SK-N-SH treated with all-trans-retinoic acid at 6 μM for 48 hours (cell line): ENCODE results near the gene FRAS1.

Experiments used
- ATAC-seq: fragments of 200-7000 bp; cut with Tn5 transposase; 3 replicates; pipeline ENCODE4 v1.9.1; 2020; ENCODE audit warnings: mild to moderate bottlenecking, moderate library complexity
- ARNTL ChIP-seq: fragments of 450-650 bp; formaldehyde crosslinking; IDR thresholded peaks from 2 replicates; pipeline ENCODE4 v1.5.0; 2020; ENCODE audit warnings: low read depth, mild to moderate bottlenecking, moderate library complexity, borderline replicate concordance
- CSDC2 ChIP-seq: fragments of 250-450 bp; sonication (Bioruptor Pico); IDR thresholded peaks from 2 replicates; pipeline ENCODE4 v1.5.0; 2020; ENCODE audit warnings: mild to moderate bottlenecking, moderate library complexity
- ESRRG ChIP-seq: fragments of 250-450 bp; sonication (Bioruptor Pico); IDR thresholded peaks from 2 replicates; pipeline ENCODE4 v1.6.1; 2021; ENCODE audit warnings: mild to moderate bottlenecking
- GLIS3 ChIP-seq: fragments of 250-450 bp; sonication (Bioruptor Pico); IDR thresholded peaks from 2 replicates; pipeline ENCODE4 v1.5.0; 2020; ENCODE audit warnings: mild to moderate bottlenecking, moderate library complexity
- ISL1 ChIP-seq: fragments of 250-450 bp; sonication (Bioruptor Pico); IDR thresholded peaks from 2 replicates; pipeline ENCODE4 v2.1.2; 2022; ENCODE audit warnings: mild to moderate bottlenecking, moderate library complexity
- OSR1 ChIP-seq: fragments of 250-450 bp; sonication (Bioruptor Pico); IDR thresholded peaks from 2 replicates; pipeline ENCODE4 v1.8.0; 2022; ENCODE audit warnings: moderate library complexity, mild to moderate bottlenecking, inconsistent platforms
- PPARA ChIP-seq: fragments of 250-450 bp; sonication (Bioruptor Pico); IDR thresholded peaks from 2 replicates; pipeline ENCODE4 v1.5.0; 2020; ENCODE audit warnings: mild to moderate bottlenecking, borderline replicate concordance
- RARB ChIP-seq: fragments of 250-450 bp; sonication (Bioruptor Pico); IDR thresholded peaks from 2 replicates; pipeline ENCODE4 v1.8.0; 2021; ENCODE audit warnings: mild to moderate bottlenecking, moderate library complexity
- SNAI2 ChIP-seq: fragments of 250-450 bp; sonication (Bioruptor Pico); IDR thresholded peaks from 2 replicates; pipeline ENCODE4 v1.5.0; 2020; ENCODE audit warnings: mild to moderate bottlenecking, moderate library complexity
- TCF4 ChIP-seq: fragments of 250-450 bp; sonication (Bioruptor Pico); IDR thresholded peaks from 2 replicates; pipeline ENCODE4 v1.8.0; 2021; ENCODE audit warnings: mild to moderate bottlenecking, moderate library complexity, borderline replicate concordance
- ZC3H10 ChIP-seq: fragments of 250-450 bp; sonication (Bioruptor Pico); IDR thresholded peaks from 2 replicates; pipeline ENCODE4 v1.5.1; 2021; ENCODE audit warnings: mild to moderate bottlenecking, moderate library complexity
- ZFP3 ChIP-seq: fragments of 250-450 bp; sonication (Bioruptor Pico); IDR thresholded peaks from 2 replicates; pipeline ENCODE4 v1.5.0; 2020; ENCODE audit warnings: mild to moderate bottlenecking, moderate library complexity
- ZFP30 ChIP-seq: fragments of 450-650 bp; formaldehyde crosslinking; IDR thresholded peaks from 2 replicates; pipeline ENCODE4 v1.5.0; 2022; ENCODE audit warnings: mild to moderate bottlenecking, moderate library complexity
- ZNF565 ChIP-seq: fragments of 450-650 bp; formaldehyde crosslinking; conservative IDR thresholded peaks from 2 replicates; pipeline ENCODE4 v1.5.0; 2020; ENCODE audit warnings: low read depth, mild to moderate bottlenecking, moderate library complexity
- ZNF70 ChIP-seq: fragments of 450-650 bp; formaldehyde crosslinking; IDR thresholded peaks from 2 replicates; pipeline ENCODE4 v1.5.0; 2020; ENCODE audit warnings: mild to moderate bottlenecking, moderate library complexity
- ZNF8 ChIP-seq: fragments of 450-650 bp; formaldehyde crosslinking; IDR thresholded peaks from 2 replicates; pipeline ENCODE4 v1.5.0; 2020; ENCODE audit warnings: mild to moderate bottlenecking, moderate library complexity
- TF ChIP-seq, protein P1 (sequence below): fragments of 250-450 bp; sonication (Bioruptor Pico); IDR thresholded peaks from 2 replicates; pipeline ENCODE4 v1.5.1; 2021; ENCODE audit warnings: mild to moderate bottlenecking, moderate library complexity
- TF ChIP-seq, protein P2 (sequence below): fragments of 250-450 bp; sonication (Bioruptor Pico); IDR thresholded peaks from 2 replicates; pipeline ENCODE4 v1.5.0; 2020; ENCODE audit warnings: mild to moderate bottlenecking, moderate library complexity
- TF ChIP-seq, protein P3 (sequence below): fragments of 250-450 bp; sonication (Bioruptor Pico); IDR thresholded peaks from 2 replicates; pipeline ENCODE4 v1.5.1; 2020; ENCODE audit warnings: low read depth, mild to moderate bottlenecking, moderate library complexity

Gene FRAS1

DNA sequence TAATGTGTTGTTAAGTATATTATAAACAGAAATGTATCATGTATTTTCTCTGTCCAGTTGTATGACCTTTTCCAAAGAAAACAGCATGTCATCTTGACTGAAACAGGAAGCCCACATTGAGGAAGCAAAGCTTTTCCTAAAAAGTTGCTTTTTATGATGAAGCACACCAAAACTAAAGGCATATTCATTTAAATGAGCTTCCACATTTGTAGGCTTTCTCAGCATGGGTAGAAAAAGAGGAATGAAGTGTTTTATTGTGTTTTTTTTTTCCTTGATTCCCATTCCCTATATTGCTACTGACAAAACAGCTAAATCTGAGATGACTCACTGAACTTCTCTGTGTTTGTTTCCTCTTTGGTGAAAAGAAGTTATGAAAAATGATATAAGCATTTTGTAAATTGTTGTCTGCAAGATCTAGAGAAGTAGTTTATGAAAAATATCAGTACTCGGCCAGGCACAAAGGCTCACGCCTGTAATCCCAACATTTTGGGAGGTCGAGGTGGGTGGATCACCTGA lies 32.5 kb upstream of the FRAS1 start:
- peak; percentile 79 for ATAC-seq
- TF ChIP-seq ESRRG (CRISPR knock-in tag): no peak
- no peak for TF ChIP-seq ZFP30

DNA sequence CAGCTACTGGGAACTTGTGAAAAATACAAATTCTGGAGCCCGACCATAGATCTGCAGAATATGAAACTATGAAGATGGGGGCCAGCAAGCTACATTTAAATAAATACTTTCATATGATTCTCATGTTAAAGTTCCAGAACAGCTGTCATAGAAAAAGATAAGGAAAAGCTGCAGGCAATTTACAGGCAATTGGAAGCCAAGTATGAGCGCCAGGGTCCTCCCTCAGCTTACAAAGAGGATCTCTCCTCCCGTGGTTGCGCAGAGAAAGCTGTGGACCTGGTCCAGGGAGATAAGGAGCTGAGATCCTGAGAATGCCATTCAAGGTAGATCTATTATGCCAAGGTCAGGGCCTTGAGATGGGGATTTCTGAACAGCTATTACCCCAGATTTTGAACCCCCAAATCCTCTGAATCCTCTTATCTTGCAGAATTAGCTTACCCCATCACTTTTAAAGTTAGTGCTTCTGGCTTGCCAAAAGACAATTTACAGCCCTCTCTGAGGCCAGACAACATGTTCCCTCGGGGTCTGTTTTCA lies 25.6 kb upstream of the FRAS1 start:
- TF ChIP-seq CSDC2 (CRISPR knock-in tag): no peak
- TF ChIP-seq, protein P1, sequence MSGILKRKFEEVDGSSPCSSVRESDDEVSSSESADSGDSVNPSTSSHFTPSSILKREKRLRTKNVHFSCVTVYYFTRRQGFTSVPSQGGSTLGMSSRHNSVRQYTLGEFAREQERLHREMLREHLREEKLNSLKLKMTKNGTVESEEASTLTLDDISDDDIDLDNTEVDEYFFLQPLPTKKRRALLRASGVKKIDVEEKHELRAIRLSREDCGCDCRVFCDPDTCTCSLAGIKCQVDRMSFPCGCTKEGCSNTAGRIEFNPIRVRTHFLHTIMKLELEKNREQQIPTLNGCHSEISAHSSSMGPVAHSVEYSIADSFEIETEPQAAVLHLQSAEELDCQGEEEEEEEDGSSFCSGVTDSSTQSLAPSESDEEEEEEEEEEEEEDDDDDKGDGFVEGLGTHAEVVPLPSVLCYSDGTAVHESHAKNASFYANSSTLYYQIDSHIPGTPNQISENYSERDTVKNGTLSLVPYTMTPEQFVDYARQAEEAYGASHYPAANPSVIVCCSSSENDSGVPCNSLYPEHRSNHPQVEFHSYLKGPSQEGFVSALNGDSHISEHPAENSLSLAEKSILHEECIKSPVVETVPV: no peak
- TF ChIP-seq RARB (CRISPR knock-in tag): no peak
- no peak for TF ChIP-seq ISL1 (CRISPR knock-in tag)
- TF ChIP-seq GLIS3 (CRISPR knock-in tag): no peak
- TF ChIP-seq, protein P2, sequence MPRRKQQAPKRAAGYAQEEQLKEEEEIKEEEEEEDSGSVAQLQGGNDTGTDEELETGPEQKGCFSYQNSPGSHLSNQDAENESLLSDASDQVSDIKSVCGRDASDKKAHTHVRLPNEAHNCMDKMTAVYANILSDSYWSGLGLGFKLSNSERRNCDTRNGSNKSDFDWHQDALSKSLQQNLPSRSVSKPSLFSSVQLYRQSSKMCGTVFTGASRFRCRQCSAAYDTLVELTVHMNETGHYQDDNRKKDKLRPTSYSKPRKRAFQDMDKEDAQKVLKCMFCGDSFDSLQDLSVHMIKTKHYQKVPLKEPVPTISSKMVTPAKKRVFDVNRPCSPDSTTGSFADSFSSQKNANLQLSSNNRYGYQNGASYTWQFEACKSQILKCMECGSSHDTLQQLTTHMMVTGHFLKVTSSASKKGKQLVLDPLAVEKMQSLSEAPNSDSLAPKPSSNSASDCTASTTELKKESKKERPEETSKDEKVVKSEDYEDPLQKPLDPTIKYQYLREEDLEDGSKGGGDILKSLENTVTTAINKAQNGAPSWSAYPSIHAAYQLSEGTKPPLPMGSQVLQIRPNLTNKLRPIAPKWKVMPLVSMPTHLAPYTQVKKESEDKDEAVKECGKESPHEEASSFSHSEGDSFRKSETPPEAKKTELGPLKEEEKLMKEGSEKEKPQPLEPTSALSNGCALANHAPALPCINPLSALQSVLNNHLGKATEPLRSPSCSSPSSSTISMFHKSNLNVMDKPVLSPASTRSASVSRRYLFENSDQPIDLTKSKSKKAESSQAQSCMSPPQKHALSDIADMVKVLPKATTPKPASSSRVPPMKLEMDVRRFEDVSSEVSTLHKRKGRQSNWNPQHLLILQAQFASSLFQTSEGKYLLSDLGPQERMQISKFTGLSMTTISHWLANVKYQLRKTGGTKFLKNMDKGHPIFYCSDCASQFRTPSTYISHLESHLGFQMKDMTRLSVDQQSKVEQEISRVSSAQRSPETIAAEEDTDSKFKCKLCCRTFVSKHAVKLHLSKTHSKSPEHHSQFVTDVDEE (CRISPR knock-in tag): no peak

DNA sequence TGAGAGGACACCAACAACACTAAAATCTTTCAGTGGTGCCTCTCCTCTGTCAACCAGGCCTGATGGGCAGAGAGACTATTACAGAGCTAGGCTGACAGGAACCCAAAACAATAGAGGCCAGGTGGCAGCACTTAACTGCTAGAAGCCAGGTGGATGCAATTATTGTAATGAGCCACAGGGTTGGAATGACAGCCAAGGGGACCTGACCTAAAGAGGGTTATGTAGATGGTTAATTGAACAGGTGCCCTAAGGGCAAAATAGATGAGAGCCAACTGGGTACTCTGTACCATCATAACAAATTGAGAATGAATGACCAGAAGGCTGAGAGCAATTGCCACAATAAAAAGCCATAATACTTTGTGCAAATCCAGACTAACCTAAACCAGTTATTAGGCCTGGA lies 24.7 kb upstream of the FRAS1 start:
- no peak for TF ChIP-seq PPARA (CRISPR knock-in tag)
- no peak for TF ChIP-seq ESRRG (CRISPR knock-in tag)
- TF ChIP-seq, protein P2 (CRISPR knock-in tag): no peak
- TF ChIP-seq ZNF565 (CRISPR knock-in tag): no peak
- TF ChIP-seq, protein P3, sequence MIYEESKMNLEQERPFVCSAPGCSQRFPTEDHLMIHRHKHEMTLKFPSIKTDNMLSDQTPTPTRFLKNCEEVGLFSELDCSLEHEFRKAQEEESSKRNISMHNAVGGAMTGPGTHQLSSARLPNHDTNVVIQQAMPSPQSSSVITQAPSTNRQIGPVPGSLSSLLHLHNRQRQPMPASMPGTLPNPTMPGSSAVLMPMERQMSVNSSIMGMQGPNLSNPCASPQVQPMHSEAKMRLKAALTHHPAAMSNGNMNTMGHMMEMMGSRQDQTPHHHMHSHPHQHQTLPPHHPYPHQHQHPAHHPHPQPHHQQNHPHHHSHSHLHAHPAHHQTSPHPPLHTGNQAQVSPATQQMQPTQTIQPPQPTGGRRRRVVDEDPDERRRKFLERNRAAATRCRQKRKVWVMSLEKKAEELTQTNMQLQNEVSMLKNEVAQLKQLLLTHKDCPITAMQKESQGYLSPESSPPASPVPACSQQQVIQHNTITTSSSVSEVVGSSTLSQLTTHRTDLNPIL: no peak
- TF ChIP-seq, protein P1: no peak
- TF ChIP-seq OSR1: no peak
- TF ChIP-seq TCF4 (CRISPR knock-in tag): no peak
- TF ChIP-seq ARNTL (CRISPR knock-in tag): no peak
- TF ChIP-seq ZNF70 (CRISPR knock-in tag): no peak
- TF ChIP-seq ZFP3 (CRISPR knock-in tag): no peak
- no peak for TF ChIP-seq ISL1 (CRISPR knock-in tag)
- no peak for TF ChIP-seq ZC3H10 (CRISPR knock-in tag)
- no peak for TF ChIP-seq SNAI2 (CRISPR knock-in tag)
- TF ChIP-seq ZFP30: no peak
- TF ChIP-seq CSDC2 (CRISPR knock-in tag): no peak
- no peak for TF ChIP-seq GLIS3 (CRISPR knock-in tag)
- TF ChIP-seq ZNF8 (CRISPR knock-in tag): no peak
- ATAC-seq: no peak; the same call in 2 of the 3 replicates

More for the DNA sequence above, 25.6 kb upstream of the FRAS1 start:
- no peak for ATAC-seq
